ENCODE data around the gene ZNF605.
"Not testable (repeated sequence)": the region's sequence is repeated elsewhere in the genome, so short reads cannot be mapped to it uniquely, and the experiment has no call there.

ZNF605 gene

DNA sequence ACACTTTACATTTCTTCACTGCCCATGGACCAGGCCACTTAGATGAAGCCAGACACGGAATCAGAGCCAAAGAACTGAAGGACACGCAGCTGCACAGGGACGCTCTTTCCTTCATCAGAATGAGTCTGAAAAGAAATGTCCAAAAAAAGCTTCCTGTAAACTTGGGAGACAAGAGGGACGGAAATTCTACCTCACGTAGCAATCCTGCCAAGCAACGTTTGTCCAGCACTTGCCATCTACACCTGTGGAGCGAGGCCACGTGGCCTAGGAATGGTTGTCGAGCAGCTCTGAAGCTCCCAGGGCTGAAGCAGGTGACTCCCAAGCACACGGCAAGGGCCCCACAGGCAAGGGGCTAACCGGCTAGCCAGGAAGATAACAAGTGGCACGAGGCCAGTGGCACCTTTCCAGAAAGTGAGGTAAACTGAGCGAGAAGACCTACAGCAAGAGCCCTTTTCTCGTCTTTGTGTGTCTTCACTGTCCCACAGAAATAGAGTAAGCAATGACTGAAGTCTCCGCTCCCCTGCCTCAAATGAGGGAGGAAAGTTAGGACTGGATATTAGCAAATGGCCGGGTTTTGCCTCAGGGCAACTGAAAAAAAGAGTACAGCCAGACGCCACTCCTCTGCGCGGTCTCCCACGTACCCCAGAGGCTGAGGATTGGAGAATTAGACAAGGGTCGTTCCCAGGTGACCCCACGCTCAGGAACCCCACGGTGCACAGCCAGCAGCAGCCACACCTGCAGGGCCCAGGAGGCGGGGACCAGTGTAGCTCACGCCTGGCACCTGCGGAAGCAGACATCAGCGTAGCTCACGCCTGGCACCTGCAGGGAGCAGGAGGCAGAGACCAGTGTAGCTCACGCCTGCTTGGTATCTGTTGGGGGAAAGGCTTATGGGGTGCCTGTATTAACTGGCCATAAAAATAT is 7.7 kb downstream of the ZNF605 start:
- no peak for DNase-seq

DNA sequence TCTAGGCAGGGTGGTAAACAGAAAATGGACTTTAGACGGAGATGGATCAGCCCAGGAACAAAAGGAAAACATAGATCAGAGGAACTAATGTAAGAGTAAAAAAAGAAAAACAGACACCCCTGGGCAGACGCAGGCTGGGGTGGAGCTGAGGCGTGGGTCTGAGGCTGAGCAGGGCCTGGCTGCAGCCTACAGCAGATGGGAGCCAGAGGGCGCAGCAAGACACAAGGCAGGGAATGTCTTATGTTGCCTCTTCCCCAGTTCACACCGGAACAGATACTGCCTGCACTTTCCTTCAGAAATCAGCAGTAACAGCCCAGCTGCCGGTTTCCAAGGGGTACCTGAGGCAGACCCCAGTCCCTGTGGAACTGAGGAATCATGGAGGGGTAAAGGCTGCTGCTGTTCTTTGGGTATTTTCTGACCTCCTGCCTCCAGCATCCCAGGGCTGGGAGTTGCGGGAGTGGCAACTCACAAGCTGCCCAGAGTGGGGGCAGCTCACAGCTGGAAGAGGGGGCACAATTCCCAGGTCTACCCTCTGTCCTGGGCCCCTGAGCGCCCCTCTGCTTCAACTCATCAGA is 9.8 kb downstream of the ZNF605 start:
- no peak for DNase-seq

DNA sequence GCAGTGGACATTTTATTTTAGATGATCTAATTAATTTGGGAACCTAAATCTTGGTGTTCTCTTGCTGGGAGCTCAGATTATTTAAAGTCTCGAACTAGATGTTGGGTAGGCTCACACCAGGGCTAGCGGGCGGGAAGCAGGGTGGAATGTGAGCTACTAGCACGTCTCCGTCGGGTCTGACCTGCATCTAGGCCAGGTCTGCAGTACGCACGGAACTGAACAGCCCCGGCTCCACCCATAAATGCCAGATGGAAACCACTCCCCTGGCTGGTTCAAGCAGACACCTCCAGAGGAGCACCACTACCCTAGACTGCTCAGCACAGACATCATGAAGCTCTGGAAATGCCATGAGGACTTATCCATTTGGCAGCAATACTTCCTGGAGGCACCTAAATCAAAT is 10.3 kb downstream of the ZNF605 start:
- DNase-seq = no peak

DNA sequence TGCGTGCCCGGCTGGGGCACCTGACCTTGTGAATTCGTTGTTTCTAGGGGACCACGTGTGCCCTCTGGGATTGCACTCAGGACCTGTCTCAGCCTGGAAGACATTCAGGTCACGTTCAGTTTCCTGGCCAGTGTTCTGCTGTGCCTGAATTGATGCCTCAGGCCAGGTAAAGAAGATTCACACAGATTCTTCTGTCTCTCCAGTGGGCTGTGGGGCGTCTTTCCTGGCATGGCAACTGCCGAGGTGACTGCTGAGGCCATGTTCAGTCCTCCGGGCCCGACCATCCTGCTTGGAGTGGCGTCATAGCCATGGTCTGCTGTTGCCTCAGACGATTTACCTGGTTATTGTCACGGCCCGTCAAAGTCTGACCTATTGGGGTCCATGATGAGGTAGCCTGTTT is 13.5 kb downstream of the ZNF605 start:
- no peak for DNase-seq

DNA sequence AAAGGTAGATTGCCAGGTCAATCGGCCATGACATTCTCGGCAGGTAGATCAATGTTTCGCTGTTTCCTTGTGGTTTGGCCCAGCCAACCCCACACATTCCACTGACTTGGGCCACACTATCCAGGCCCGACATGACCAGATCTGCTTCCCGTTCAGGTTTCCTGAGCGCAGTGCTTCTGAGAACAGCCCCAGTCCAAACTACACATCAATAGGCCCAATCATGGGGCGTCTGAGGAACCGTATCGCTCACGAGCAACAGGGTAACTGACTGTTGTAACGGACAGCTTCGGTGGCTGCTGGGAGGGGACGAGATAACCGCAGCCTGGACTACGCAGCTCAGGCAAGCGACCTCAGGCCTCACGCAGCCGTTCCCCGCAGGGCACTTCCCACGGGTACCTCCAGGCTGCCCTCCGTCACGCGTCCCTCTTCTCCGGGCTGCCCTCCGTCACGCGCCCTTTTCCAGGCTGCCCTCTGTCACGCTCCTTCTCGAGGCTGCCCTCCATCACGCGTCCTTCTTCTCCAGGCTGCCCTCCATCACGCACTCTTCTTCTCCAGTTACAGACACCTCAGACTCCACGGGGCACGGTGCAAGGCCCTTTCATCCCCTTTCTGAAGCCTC is 14.7 kb downstream of the ZNF605 start:
- DNase-seq = no peak

DNA sequence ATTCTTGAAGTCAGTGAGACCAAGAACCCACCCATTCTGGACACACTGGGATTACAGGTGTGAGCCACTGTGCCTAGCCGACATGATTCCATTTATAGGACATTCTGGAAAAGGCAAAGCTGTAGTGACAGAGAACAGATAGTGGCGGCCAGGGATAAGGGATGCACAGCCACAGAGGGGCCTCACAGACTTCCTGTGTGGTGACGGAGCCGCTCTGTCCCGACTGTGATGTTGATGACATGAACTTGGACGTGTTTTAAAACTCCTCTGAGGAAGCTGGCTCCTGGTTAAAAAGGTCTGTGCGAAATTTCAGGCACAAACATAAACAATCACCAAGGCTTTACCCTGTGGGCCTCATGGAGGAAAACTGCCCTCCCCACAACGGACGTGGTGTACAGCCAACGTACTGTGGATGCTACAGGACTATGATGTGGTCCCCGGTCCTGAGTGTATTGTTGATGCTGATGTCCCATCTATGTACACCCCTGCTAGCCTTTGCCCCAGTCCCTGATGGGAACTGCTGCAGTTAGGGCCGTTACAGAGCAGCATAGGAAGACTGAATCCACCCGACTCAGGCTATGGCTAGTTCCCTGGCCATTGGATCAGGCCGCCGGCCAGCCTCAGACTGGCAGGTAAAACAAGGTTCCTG is 15.9 kb downstream of the ZNF605 start:
- DNase-seq = no peak

DNA sequence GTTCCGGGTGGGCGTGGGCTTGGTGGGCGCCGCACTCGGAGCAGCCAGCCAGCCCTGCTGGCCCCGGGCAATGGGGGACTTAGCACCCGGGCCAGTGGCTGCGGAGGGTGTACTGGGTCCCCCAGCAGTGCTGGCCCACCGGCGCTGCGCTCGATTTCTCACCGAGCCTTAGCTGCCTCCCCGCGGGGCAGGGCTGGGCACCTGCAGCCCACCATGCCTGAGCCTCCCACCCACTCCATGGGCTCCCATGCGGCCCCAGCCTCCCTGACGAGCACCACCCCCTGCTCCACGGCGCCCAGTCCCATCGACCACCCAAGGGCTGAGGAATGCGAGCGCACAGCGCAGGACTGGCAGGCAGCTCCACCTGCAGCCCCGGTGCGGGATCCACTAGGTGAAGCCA is 17.3 kb downstream of the ZNF605 start:
- not testable (repeated sequence) for DNase-seq

DNA sequence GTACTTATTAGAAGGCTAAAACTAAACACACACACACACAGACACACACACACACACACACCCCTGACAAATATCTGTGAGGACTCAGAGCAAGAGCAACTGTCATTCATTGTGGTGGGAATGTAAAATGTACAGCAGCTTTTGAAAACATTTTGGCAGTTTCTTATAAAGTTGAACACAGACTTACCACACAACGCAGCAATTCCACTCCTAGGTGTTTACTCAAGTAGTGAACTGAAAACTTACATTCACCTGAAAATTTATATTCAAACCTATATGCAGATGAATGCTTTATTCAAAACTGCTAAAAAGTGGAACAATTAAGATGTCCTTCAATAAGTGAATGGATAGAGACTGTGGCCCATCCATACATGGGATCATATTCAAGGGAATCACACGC is 18.6 kb downstream of the ZNF605 start:
- DNase-seq = no peak

DNA sequence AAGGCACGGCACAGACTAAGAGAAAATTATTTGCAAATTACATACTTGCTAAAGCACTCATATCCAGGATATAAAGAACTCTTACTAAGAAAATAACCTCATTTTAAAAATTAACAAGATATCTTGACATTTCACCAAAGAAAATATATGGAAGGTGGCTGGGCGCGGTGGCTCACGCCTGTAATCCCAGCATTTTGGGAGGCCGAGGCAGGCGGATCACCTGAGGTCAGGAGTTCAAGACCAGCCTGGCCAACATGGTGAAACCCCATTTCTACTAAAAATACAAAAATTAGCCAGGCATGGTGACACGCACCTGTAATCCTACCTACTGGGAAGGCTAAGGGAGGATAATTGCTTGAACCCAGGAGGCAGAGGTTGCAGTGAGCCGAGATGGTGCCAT is 19.2 kb downstream of the ZNF605 start:
- not testable (repeated sequence) for DNase-seq

DNA sequence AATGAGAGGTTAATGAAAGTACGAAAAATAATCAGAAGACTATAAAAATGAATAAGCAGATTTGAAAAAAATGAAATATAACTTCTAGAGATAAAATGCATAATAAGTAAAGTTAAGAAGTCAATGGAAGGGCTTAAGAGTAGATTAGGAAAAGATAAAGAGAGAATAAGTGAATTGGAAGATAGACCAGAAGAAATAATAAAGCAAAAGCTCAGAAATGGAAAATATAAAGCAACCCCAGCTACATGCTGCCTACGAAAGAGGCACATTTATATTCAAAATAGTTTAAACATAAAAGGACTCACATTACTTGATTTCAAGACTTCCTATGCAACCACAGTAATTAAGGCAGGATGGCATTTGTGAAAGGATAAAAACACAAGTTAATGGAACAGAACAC is 19.9 kb downstream of the ZNF605 start:
- no peak for DNase-seq

DNA sequence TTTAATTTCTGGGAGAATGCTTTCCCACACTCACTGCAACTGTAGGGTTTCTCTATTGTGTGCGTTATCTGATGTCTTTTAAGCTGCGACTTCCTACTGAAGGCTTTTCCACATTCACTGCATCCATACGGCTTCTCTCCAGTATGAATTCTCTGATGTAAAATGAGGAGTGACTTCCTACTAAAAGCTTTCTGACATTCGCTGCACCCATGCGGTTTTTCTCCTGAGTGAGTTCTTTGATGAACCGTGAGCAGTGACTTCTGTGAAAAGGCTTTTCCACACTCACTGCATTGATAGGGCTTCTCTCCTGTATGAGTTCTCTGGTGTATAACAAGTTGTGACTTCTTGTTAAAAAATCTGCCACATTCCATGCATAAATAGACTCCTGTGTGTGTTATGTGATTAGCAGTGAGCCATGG is 29.7 kb downstream of the ZNF605 start:
- no peak for DNase-seq

DNA sequence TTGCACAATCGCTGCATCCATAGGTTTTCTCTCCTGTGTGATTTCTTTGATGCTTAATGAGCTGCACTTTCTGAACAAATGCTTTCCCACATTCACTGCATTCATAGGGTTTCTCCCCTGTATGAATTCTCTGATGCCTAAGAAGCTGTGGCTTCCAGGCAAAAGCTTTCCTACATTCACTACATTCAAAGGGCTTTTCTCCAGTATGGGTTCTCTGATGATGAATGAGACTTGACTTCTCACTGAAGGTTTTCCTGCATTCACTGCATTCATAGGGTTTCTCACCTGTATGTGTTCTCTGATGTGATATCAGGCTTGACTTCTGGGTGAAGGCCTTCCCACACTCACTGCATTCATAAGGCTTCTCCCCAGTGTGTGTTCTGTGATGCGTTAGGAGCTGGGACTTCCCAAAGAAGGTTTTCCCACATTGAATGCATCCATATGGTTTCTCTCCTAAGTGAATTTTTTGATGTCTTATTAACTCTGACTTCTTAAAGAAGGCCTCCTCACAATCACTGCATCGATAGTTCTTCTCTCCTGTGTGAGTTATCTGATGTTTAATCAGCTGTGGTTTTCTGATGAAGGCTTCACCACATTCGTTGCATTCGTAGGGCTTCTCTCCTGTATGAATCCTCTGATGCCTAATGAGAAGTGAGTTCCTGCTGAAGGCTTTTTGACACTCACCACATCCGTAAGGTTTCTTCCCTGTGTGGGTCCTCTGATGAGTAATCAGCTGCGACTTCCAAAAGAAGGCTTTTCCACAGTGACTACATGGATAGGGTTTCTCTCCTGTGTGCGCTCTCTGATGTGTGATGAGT is 30.3 kb downstream of the ZNF605 start:
- DNase-seq = no peak

DNA sequence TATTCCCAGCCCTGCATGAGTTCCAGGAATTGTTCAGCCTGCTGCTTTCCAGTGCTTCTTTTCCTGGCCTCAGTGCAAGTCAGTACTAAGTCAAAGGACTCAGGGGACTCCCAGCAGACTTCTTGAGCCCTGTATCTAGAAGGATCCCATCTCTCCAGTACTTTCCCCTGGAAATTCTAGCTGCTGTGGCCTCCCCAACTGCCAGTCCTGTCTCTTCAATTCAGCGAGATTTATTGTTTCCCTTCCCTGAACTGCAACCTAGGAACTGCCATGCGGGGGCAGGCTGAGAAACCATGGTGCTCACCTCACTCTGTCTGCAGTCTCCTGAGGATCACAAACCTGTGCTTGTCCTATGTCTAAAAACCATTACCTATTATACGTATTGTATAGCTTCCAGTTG is 31.8 kb downstream of the ZNF605 start:
- no peak for DNase-seq

DNA sequence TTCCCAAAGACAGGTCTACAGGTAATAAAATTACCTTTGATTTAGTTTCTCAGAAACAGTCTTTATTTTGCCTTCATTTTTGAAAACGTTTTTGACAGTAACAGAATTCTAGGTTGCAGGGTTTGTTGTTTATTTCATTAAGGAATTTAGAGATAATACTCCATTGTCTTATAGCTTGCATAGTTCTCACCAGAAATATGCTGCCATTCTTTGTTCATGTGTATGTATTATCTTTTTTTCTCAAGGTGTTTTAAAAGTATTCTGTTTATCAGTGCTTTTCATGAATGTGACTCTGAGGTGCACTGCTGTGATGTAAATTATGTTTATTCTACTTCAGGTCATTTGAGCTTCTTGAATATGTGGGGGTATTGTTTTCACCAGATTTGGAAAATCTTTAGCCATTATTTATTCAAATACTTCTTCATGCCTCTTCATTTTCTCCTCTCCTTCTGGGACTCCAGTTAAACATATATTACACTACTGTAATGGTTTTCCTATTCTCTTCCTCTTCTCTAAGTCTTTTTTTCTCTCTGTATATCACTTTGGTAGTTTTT is 32.7 kb downstream of the ZNF605 start:
- DNase-seq = no peak

DNA sequence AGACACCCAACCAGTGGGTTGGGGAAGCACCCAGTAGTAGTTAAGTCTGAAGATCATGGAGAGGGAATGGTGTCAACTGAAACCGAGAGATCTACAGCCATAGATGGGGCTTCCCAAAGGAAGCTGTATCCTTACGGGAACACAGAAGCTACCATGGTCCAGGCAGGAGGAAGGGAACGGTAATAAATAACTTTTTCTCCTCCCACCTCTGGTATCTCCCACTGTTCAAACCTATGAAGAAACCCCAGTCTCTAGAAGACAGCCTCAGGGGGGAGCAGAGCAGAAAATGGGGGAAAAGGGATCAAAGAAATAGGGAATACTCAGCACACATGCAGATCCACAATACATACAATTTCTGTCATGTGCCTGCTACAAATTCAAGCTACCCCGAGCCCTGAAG is 33.4 kb downstream of the ZNF605 start:
- DNase-seq = no peak

DNA sequence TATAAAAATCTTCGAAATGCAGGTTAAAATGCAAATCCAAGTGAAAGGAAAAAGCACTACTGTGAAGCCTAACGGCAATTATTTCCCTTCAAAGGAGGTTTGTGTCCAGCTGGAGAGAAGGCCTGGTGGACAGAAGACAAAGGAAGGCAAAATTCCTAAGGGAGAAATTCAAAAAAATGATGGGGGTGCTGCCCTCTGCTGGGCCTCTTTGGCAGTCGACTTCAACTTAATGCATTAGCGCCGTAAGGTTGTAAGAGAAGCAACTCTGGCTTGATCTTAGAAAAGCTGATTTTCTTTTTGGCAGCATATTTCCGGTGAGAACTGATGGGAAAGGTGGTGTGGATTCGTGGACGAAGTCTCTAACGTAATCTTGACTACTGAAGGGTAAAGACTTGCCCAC is 34.4 kb downstream of the ZNF605 start:
- DNase-seq = no peak

DNA sequence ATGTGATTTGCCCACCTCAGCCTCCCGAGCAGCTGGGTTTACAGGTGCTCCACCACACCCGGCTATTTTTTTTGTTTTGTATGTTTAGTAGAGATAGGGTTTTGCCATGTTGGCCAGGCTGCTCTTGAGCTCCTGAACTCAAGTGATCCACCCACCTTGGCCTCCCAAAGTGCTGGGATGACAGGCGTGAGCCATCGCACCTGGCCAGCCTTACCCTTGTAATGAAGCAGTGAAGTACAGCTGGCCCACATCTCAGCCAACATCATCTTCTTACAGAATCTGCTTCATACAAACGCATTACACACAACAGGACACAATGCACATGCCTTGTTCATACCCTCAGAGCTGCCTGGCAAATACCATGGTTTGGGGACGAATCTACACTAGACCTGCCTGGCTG is 37.4 kb downstream of the ZNF605 start:
- DNase-seq = no peak

DNA sequence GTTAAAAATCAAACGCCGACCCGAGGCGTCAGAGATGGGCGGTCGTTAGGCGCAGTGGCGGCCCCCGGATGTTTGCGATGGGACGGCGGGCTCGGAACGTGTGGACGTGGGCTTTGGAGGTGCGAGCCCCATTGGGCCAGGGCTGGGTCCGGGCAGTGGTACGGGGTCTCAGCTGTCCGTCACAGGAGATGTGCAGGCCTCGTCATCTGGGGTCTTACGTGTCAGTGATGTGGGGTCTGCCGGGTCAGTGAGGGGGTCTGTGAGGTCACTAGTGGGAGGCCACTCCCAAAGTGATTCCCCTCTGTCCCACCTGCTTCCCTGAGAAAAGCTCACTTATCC is 47.1 kb downstream of the ZNF605 start:
- DNase-seq = no peak

DNA sequence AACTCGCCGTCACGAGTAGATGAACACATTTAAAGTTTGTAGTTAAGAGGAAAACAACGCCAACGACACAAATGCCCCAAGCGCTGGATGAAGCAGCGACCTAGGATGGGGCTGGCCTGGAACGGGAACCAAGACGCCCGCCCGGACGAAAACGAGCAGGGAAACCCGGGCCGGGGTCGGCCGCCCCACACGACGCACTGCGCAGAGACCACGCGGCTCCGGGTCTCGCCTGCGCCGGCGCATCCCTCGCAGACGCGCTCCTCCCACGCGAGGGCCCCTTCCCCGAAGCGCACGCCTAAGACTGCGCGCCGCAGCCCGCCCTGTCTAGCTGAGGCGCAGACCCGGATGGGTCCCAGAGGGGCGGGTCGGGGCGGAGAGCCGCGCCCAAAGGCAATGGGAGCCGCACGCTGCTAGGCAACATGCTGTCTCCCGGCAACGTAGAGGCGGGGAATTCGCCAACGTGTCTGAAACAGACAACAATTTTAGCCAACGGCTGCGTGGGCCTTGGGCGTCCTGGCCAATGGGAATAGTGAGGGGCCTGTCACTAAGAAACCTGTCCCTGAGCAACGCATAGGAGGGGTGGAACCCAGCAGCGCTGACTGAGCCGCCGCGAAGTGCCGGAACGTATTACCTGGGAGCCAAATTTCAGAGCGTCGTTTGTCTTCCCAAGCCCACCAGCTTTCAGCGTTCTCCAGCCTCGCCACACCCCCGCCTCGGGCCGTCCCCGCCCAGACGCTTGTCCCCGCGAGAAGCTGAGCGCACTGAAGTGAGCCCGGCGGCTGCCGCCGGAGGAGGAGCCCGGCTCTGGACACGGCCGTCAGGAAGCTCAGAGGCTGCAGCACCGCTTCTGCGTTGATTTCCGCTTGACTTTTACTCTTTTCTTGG is 47.7 kb downstream of the ZNF605 start:
- no peak for DNase-seq

DNA sequence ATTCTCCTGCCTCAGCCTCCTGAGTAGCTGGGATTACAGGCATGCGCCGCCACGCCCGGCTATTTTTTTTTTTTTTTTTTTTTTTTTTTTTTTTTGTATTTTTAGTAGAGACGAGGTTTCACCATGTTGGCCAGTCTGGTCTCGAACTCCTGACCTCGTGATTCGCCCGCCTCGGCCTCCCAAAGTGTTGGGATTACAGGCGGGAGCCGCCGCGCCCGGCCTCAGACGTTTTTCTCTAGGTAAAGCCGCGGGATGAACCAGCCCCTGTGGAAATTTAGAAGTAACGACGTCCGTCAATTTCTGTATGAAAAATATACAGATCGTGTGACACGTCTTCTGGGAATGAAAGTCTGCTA is 48.3 kb downstream of the ZNF605 start:
- not testable (repeated sequence) for DNase-seq

DNA sequence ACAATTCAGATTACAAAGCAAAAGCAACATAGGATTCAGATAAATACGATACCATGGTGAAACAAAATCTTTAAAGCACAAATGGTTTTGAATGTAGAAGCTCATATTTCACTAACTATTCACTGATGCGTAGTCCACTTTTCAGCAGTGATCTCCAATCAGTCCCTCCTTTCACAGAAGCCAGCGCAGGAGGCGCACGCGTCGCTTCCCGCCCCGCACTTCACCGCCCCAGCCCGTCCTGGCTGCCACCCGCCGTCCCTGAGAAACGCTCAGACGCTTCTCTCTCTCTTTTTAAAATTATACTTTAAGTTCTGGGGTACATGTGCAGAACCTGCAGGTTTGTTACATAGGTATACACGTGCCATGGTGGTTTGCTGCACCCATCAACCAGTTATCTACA is 48.9 kb downstream of the ZNF605 start:
- DNase-seq = no peak
